RCC 7860 (cell line): ENCODE data around the gene RBM33.
"Not testable (repeated sequence)": the region's sequence is repeated elsewhere in the genome, so short reads cannot be mapped to it uniquely, and the experiment has no call there.

ENCODE experiments used
- DNase-seq: peaks from one replicate; pipeline ENCODE4 v3.0.0-alpha.2; 2015; ENCODE audit warnings: low spot score
- FAIRE-seq: peaks from 2 replicates; lab custom pipeline; 2012; peaks lifted over from hg19 to GRCh38; lab: Jason Lieb, UNC

The RBM33 gene

GRCh38 chr7:155685791-155686160 is 41.3 kb downstream of the RBM33 start:
- no peak for FAIRE-seq
- no peak for DNase-seq

- not testable (repeated sequence) for FAIRE-seq, DNase-seq
Measured at GRCh38 chr7:155686620-155687324, 42.3 kb downstream of the RBM33 start.

- FAIRE-seq = not testable (repeated sequence)
Measured at GRCh38 chr7:155688237-155688636, 43.8 kb downstream of the RBM33 start.

GRCh38 chr7:155690655-155691054 is 46.2 kb downstream of the RBM33 start:
- not testable (repeated sequence) for FAIRE-seq

More at GRCh38 chr7:155688237-155688636, 43.8 kb downstream of the RBM33 start:
- not testable (repeated sequence) for DNase-seq

GRCh38 chr7:155692317-155692716 is 47.9 kb downstream of the RBM33 start:
- DNase-seq (no peak), FAIRE-seq (no peak)

More at GRCh38 chr7:155690655-155691054, 46.2 kb downstream of the RBM33 start:
- not testable (repeated sequence) for DNase-seq

GRCh38 chr7:155693826-155694225 is 49.4 kb downstream of the RBM33 start:
- no peak for FAIRE-seq
- no peak for DNase-seq

- DNase-seq = peak; percentile 41
- FAIRE-seq = peak; percentile 64
Measured at GRCh38 chr7:155694851-155695250, 50.4 kb downstream of the RBM33 start.

GRCh38 chr7:155696747-155697146 is 52.3 kb downstream of the RBM33 start:
- FAIRE-seq = no peak
- DNase-seq = no peak

- no peak for FAIRE-seq
- no peak for DNase-seq
Measured at GRCh38 chr7:155698633-155699032, 54.2 kb downstream of the RBM33 start.

GRCh38 chr7:155699180-155699579 is 54.7 kb downstream of the RBM33 start:
- DNase-seq (no peak), FAIRE-seq (no peak)

GRCh38 chr7:155700847-155701246 is 56.4 kb downstream of the RBM33 start:
- FAIRE-seq (no peak), DNase-seq (no peak)

- no peak for DNase-seq
- no peak for FAIRE-seq
Measured at GRCh38 chr7:155701972-155702544, 57.6 kb downstream of the RBM33 start.

- DNase-seq = peak; percentile 70
Measured at GRCh38 chr7:155702616-155703015, 58.2 kb downstream of the RBM33 start.

GRCh38 chr7:155705623-155706360 is 61.3 kb downstream of the RBM33 start:
- DNase-seq (no peak), FAIRE-seq (no peak)

More at GRCh38 chr7:155702616-155703015, 58.2 kb downstream of the RBM33 start:
- FAIRE-seq = peak; percentile 65

GRCh38 chr7:155706376-155706775 is 61.9 kb downstream of the RBM33 start:
- DNase-seq (no peak), FAIRE-seq (no peak)

GRCh38 chr7:155709453-155709852 is 65.0 kb downstream of the RBM33 start:
- DNase-seq = peak; percentile 82
- peak; percentile 97 for FAIRE-seq

GRCh38 chr7:155710031-155710430 is 65.6 kb downstream of the RBM33 start:
- FAIRE-seq = no peak
- no peak for DNase-seq

- no peak for DNase-seq
Measured at GRCh38 chr7:155710530-155710929, 66.1 kb downstream of the RBM33 start.

GRCh38 chr7:155711081-155711480 is 66.6 kb downstream of the RBM33 start:
- no peak for DNase-seq
- no peak for FAIRE-seq

More at GRCh38 chr7:155710530-155710929, 66.1 kb downstream of the RBM33 start:
- no peak for FAIRE-seq

GRCh38 chr7:155713384-155713783 is 68.9 kb downstream of the RBM33 start:
- DNase-seq (no peak), FAIRE-seq (no peak)

- DNase-seq (no peak), FAIRE-seq (no peak)
Measured at GRCh38 chr7:155714702-155715101, 70.2 kb downstream of the RBM33 start.
